Upper lobe of left lung (tissue), 4 donors: ENCODE measurements around the gene F11.

Source experiments
- CTCF ChIP-seq, 6 experiments: fragments of 450-650 bp in 4 of 6; fragments of 200-600 bp in 2 of 6; sonication (generic) in 2 of 6; IDR thresholded peaks; one replicate each; pipeline ENCODE4 v1.5.1; 2016 to 2019; ENCODE audit warnings: antibody characterized with exemption in 6 of 6
- POLR2A ChIP-seq, 4 donors: fragments of 450-650 bp; IDR thresholded peaks; one replicate each; pipeline ENCODE4 v1.5.1; 2016 to 2017; ENCODE audit warnings: antibody characterized with exemption in 4 of 4, mild to moderate bottlenecking in 2 of 4

- no peak for TF ChIP-seq CTCF (IDR thresholded peaks at IDR 0.05)
- no peak for TF ChIP-seq POLR2A (IDR thresholded peaks at IDR 0.05)
Observed at GRCh38 chr4:186294160-186294559, 28.2 kb downstream of the F11 start.
